Measurements from ENCODE around the gene SHC1.
A peak's percentile ranks its signal among the peaks of the same experiment; 100 is the strongest.

SHC1 gene

GRCh38 chr1:154957091-154957657 lies 13.4 kb downstream of the SHC1 start:
- DNase-seq (ENCODE audit: low spot score), result no peak

GRCh38 chr1:154956544-154956941 lies 14.0 kb downstream of the SHC1 start:
- no peak for DNase-seq (ENCODE audit: low spot score)

- DNase-seq (ENCODE audit: low spot score), result peak; percentile 97
Measured at GRCh38 chr1:154955718-154956543, 14.6 kb downstream of the SHC1 start, which contains the start of gene PBXIP1. Gene PBXIP1, minus strand, starts transcription at chr1:154956099. Its CDS starts 2,378 bp downstream, at chr1:154953721.

GRCh38 chr1:154955039-154955717 lies 15.4 kb downstream of the SHC1 start:
- peak; percentile 77 for DNase-seq (ENCODE audit: low spot score)

- no peak for DNase-seq (ENCODE audit: low spot score)
Measured at GRCh38 chr1:154954541-154954940, 16.0 kb downstream of the SHC1 start.

GRCh38 chr1:154953611-154954038 lies 16.9 kb downstream of the SHC1 start:
- no peak for DNase-seq (ENCODE audit: low spot score)

GRCh38 chr1:154952664-154953063 lies 17.9 kb downstream of the SHC1 start:
- no peak for DNase-seq (ENCODE audit: low spot score)

- no peak for DNase-seq (ENCODE audit: low spot score)
Measured at GRCh38 chr1:154951901-154952657, 18.5 kb downstream of the SHC1 start.

GRCh38 chr1:154948079-154948478 lies 22.5 kb downstream of the SHC1 start:
- DNase-seq (ENCODE audit: low spot score), result no peak

- DNase-seq (ENCODE audit: low spot score), result no peak
Measured at GRCh38 chr1:154945962-154946850, 24.3 kb downstream of the SHC1 start.

- DNase-seq (ENCODE audit: low spot score), result no peak
Measured at GRCh38 chr1:154945160-154945961, 25.2 kb downstream of the SHC1 start.

- DNase-seq (ENCODE audit: low spot score), result no peak
Measured at GRCh38 chr1:154944401-154945159, 26.0 kb downstream of the SHC1 start.

- peak; percentile 51 for DNase-seq (ENCODE audit: low spot score)
Measured at GRCh38 chr1:154943649-154944400, 26.7 kb downstream of the SHC1 start.

- peak; percentile 59 for DNase-seq (ENCODE audit: low spot score)
Measured at GRCh38 chr1:154941333-154942013, 29.1 kb downstream of the SHC1 start.

GRCh38 chr1:154940651-154941194 lies 29.8 kb downstream of the SHC1 start:
- DNase-seq (ENCODE audit: low spot score), result no peak

GRCh38 chr1:154940213-154940560 lies 30.4 kb downstream of the SHC1 start:
- DNase-seq (ENCODE audit: low spot score), result no peak

GRCh38 chr1:154938604-154939399 lies 31.7 kb downstream of the SHC1 start:
- DNase-seq (ENCODE audit: low spot score), result no peak
